Measurements from ENCODE around the gene RNF222.
"Not testable (repeated sequence)": the region's sequence is repeated elsewhere in the genome, so short reads cannot be mapped to it uniquely, and the experiment has no call there.

Gene RNF222

GRCh38 chr17:8378117-8378516 lies 19.5 kb downstream of the RNF222 start:
- not testable (repeated sequence) for DNase-seq

- DNase-seq, result no peak
Observed at GRCh38 chr17:8377422-8377821, 20.2 kb downstream of the RNF222 start.

- DNase-seq, result peak in 13 of 14 donors; percentile 36 to 90 (median 84)
Observed at GRCh38 chr17:8376271-8377067, 21.2 kb downstream of the RNF222 start, which contains the start of gene KRABD2. Gene KRABD2, minus strand, starts transcription at chr17:8376704.

GRCh38 chr17:8375738-8376259 lies 21.8 kb downstream of the RNF222 start:
- DNase-seq, result peak in 3 of 14 donors; percentile 6 to 64 (median 38)

- DNase-seq, result not testable (repeated sequence)
Observed at GRCh38 chr17:8373856-8374255, 23.8 kb downstream of the RNF222 start.

- DNase-seq, result no peak
Observed at GRCh38 chr17:8372422-8372821, 25.2 kb downstream of the RNF222 start.

GRCh38 chr17:8371786-8372185 lies 25.8 kb downstream of the RNF222 start:
- no peak for DNase-seq

- DNase-seq, result no peak
Observed at GRCh38 chr17:8369944-8370343, 27.7 kb downstream of the RNF222 start.

- DNase-seq, result no peak
Observed at GRCh38 chr17:8368193-8368592, 29.4 kb downstream of the RNF222 start.

- peak in 1 of 14 donors; percentile 25 for DNase-seq
Observed at GRCh38 chr17:8366231-8366630, 31.4 kb downstream of the RNF222 start.

GRCh38 chr17:8365143-8365542 lies 32.5 kb downstream of the RNF222 start:
- DNase-seq, result peak in 1 of 14 donors; percentile 20

GRCh38 chr17:8362651-8363332 lies 34.8 kb downstream of the RNF222 start:
- DNase-seq, result peak in 3 of 14 donors; percentile 7 to 35 (median 20)

GRCh38 chr17:8360751-8361150 lies 36.9 kb downstream of the RNF222 start:
- no peak for DNase-seq

GRCh38 chr17:8360260-8360659 lies 37.4 kb downstream of the RNF222 start:
- no peak for DNase-seq

- peak in 1 of 14 donors; percentile 29 for DNase-seq
Observed at GRCh38 chr17:8359769-8360168, 37.9 kb downstream of the RNF222 start.

- peak in 1 of 14 donors; percentile 5 for DNase-seq
Observed at GRCh38 chr17:8357910-8358309, 39.7 kb downstream of the RNF222 start.

GRCh38 chr17:8354236-8354635 lies 43.4 kb downstream of the RNF222 start:
- DNase-seq, result no peak

- DNase-seq, result no peak
Observed at GRCh38 chr17:8353736-8354135, 43.9 kb downstream of the RNF222 start.

GRCh38 chr17:8350339-8350738 lies 47.3 kb downstream of the RNF222 start:
- no peak for DNase-seq

- not testable (repeated sequence) for DNase-seq
Observed at GRCh38 chr17:8347001-8347400, 50.6 kb downstream of the RNF222 start.

- no peak for DNase-seq
Observed at GRCh38 chr17:8345951-8346665, 51.5 kb downstream of the RNF222 start.

- DNase-seq, result no peak
Observed at GRCh38 chr17:8345052-8345690, 52.5 kb downstream of the RNF222 start.
